Measurements from ENCODE around the gene CORO7. TPM values are rescaled to one million over a fixed set of nuclear protein-coding genes. Genes with fewer than 3 reads are reported as not detected.

Gene CORO7
- polyA plus RNA-seq, 1 donor from 2014 or later = 57.6 TPM

DNA sequence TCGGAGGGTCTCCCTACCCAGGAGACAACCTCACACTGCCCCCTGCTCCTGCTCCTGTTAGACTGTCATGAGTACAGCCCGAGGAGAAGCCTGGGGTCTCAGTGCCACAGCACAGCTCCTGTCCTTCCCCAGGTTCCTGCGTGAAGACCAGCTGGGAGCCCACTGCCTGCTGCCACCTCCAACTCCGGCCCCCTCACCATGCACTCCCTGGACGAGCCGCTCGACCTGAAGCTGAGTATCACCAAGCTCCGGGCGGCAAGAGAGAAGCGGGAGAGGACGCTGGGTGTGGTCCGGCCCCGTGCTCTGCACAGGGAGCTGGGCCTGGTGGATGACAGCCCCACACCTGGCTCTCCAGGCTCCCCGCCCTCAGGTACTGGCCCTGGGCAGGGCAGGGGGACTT lies 84.3 kb downstream of the CORO7 start:
- TF ChIP-seq MXI1 (conservative IDR thresholded peaks at IDR 0.05; ENCODE audit: poor library complexity, severe bottlenecking) (no peak), EZH2 (IDR thresholded peaks at IDR 0.05; ENCODE audit: borderline replicate concordance, insufficient read depth, low read length, poor library complexity, severe bottlenecking) (no peak), EP300 (conservative IDR thresholded peaks at IDR 0.05; ENCODE audit: poor library complexity, severe bottlenecking) (no peak), POLR2AphosphoS5 (IDR thresholded peaks at IDR 0.05) (no peak), SMC3 (conservative IDR thresholded peaks at IDR 0.05; ENCODE audit: poor library complexity) (no peak), TAF1 (IDR thresholded peaks at IDR 0.05; ENCODE audit: low read depth) (no peak), RAD21 (conservative IDR thresholded peaks at IDR 0.05) (no peak)
- TF ChIP-seq, protein P1, sequence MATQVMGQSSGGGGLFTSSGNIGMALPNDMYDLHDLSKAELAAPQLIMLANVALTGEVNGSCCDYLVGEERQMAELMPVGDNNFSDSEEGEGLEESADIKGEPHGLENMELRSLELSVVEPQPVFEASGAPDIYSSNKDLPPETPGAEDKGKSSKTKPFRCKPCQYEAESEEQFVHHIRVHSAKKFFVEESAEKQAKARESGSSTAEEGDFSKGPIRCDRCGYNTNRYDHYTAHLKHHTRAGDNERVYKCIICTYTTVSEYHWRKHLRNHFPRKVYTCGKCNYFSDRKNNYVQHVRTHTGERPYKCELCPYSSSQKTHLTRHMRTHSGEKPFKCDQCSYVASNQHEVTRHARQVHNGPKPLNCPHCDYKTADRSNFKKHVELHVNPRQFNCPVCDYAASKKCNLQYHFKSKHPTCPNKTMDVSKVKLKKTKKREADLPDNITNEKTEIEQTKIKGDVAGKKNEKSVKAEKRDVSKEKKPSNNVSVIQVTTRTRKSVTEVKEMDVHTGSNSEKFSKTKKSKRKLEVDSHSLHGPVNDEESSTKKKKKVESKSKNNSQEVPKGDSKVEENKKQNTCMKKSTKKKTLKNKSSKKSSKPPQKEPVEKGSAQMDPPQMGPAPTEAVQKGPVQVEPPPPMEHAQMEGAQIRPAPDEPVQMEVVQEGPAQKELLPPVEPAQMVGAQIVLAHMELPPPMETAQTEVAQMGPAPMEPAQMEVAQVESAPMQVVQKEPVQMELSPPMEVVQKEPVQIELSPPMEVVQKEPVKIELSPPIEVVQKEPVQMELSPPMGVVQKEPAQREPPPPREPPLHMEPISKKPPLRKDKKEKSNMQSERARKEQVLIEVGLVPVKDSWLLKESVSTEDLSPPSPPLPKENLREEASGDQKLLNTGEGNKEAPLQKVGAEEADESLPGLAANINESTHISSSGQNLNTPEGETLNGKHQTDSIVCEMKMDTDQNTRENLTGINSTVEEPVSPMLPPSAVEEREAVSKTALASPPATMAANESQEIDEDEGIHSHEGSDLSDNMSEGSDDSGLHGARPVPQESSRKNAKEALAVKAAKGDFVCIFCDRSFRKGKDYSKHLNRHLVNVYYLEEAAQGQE (IDR thresholded peaks at IDR 0.05; ENCODE audit: borderline replicate concordance) = no peak
- TF ChIP-seq, protein P2, sequence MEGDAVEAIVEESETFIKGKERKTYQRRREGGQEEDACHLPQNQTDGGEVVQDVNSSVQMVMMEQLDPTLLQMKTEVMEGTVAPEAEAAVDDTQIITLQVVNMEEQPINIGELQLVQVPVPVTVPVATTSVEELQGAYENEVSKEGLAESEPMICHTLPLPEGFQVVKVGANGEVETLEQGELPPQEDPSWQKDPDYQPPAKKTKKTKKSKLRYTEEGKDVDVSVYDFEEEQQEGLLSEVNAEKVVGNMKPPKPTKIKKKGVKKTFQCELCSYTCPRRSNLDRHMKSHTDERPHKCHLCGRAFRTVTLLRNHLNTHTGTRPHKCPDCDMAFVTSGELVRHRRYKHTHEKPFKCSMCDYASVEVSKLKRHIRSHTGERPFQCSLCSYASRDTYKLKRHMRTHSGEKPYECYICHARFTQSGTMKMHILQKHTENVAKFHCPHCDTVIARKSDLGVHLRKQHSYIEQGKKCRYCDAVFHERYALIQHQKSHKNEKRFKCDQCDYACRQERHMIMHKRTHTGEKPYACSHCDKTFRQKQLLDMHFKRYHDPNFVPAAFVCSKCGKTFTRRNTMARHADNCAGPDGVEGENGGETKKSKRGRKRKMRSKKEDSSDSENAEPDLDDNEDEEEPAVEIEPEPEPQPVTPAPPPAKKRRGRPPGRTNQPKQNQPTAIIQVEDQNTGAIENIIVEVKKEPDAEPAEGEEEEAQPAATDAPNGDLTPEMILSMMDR (IDR thresholded peaks at IDR 0.05; ENCODE audit: poor library complexity, severe bottlenecking) = no peak
- Histone ChIP-seq H3K36me3 (ENCODE audit: insufficient read depth, low read length) (no peaks in the 10 kb centered on the region), H3K27me3 (ENCODE audit: insufficient read depth, low read depth, low read length) (no peaks in the 10 kb centered on the region), H4K20me1 (ENCODE audit: insufficient read depth) (no peaks in the 10 kb centered on the region), H3K4me2 (ENCODE audit: low read length) (no peak overlapping the region), H2AFZ (ENCODE audit: low read depth, low read length) (no peak overlapping the region), H3K9me3 (ENCODE audit: low read length) (no peaks in the 10 kb centered on the region), H3K79me2 (replicated peaks; ENCODE audit: insufficient read depth, low read length) (peaks cover 30% of the 10 kb centered on the region), H3K4me3 (ENCODE audit: low read length) (no peak overlapping the region), H3K9ac (ENCODE audit: low read length) (no peak overlapping the region), H3K9me2 (ENCODE audit: insufficient read depth, low read length) (no peaks in the 10 kb centered on the region), H3K27ac (ENCODE audit: low read length) (no peak overlapping the region), H3F3A (ENCODE audit: insufficient read depth, low read length, poor library complexity, severe bottlenecking) (no peaks in the 10 kb centered on the region)

DNA sequence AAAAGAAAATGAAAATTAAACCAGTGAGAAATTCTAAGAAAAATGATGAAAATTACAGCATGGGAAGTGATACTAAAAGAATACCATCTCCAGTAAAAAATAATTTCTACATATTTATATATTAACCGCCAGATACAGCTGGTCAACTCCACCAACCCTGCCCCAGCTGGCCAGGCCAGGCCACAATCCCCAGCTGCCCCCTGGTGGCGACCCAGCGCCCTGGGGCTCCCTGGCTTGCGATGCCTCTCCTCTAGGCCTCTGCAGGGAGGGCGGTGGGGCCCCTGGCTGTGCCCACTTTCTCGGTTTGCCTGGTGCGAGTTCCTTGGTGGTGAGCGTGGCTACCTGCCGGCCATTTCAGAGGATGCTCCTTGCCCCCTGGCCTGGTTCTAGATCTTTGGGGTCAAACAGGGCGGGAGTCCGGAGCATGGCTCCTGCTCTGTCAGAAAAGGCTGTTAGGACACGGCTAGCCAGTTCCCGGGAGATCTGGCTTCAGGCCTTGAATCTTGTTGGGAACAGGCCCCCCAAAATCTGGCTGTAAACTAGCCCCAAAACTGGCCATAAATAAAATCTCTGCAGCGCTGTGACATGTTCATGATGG lies 86.0 kb downstream of the CORO7 start:
- Histone ChIP-seq H3F3A (ENCODE audit: insufficient read depth, low read length, poor library complexity, severe bottlenecking) (no peaks in the 10 kb centered on the region), H3K79me2 (replicated peaks; ENCODE audit: insufficient read depth, low read length) (peaks cover 41% of the 10 kb centered on the region), H4K20me1 (ENCODE audit: insufficient read depth) (no peaks in the 10 kb centered on the region), H3K4me3 (ENCODE audit: low read length) (no peak overlapping the region), H3K9me3 (ENCODE audit: low read length) (no peaks in the 10 kb centered on the region), H3K9me2 (ENCODE audit: insufficient read depth, low read length) (no peaks in the 10 kb centered on the region), H3K9ac (ENCODE audit: low read length) (no peak overlapping the region), H2AFZ (ENCODE audit: low read depth, low read length) (no peak overlapping the region), H3K27ac (ENCODE audit: low read length) (no peak overlapping the region), H3K4me2 (ENCODE audit: low read length) (no peak overlapping the region), H3K36me3 (ENCODE audit: insufficient read depth, low read length) (no peaks in the 10 kb centered on the region), H3K27me3 (ENCODE audit: insufficient read depth, low read depth, low read length) (no peaks in the 10 kb centered on the region)
- TF ChIP-seq MXI1 (conservative IDR thresholded peaks at IDR 0.05; ENCODE audit: poor library complexity, severe bottlenecking) (no peak), RAD21 (conservative IDR thresholded peaks at IDR 0.05) (peak; percentile 65), TAF1 (IDR thresholded peaks at IDR 0.05; ENCODE audit: low read depth) (no peak), SMC3 (conservative IDR thresholded peaks at IDR 0.05; ENCODE audit: poor library complexity) (peak; percentile 74), EZH2 (IDR thresholded peaks at IDR 0.05; ENCODE audit: borderline replicate concordance, insufficient read depth, low read length, poor library complexity, severe bottlenecking) (no peak), POLR2AphosphoS5 (IDR thresholded peaks at IDR 0.05) (no peak)
- TF ChIP-seq, protein P1 (IDR thresholded peaks at IDR 0.05; ENCODE audit: borderline replicate concordance) = no peak
- TF ChIP-seq, protein P2 (IDR thresholded peaks at IDR 0.05; ENCODE audit: poor library complexity, severe bottlenecking) = peak; percentile 60

Measured in neural cell (in vitro differentiated cells).